ENCODE measurements around the gene PTPRO. TPM values are rescaled to one million over a fixed set of nuclear protein-coding genes. Genes with fewer than 3 reads are reported as not detected.
A peak's percentile ranks its signal among the peaks of the same experiment; 100 is the strongest.

Gene PTPRO
- 0.20 TPM for polyA plus RNA-seq (2013, experiment 1 of 2; ENCODE audit: insufficient read length)
- polyA plus RNA-seq (2013, experiment 2 of 2; ENCODE audit: insufficient read length): 0.69 TPM

GRCh38 chr12:15322164-15323061 is at the start of gene PTPRO:
Gene PTPRO (plus strand): TSS chr12:15322508.
- peak; percentile 8 for DNase-seq

- no peak for DNase-seq
Measured at GRCh38 chr12:15273896-15274295, 48.4 kb upstream of the PTPRO start.

- DNase-seq: no peak
Measured at GRCh38 chr12:15274561-15274967, 47.7 kb upstream of the PTPRO start.

- peak; percentile 57 for DNase-seq
Measured at GRCh38 chr12:15276088-15276698, 46.1 kb upstream of the PTPRO start.

- peak; percentile 84 for DNase-seq
Measured at GRCh38 chr12:15278816-15279658, 43.3 kb upstream of the PTPRO start.

- DNase-seq: no peak
Measured at GRCh38 chr12:15280930-15281329, 41.4 kb upstream of the PTPRO start.

GRCh38 chr12:15289192-15289591 is 33.1 kb upstream of the PTPRO start:
- no peak for DNase-seq

GRCh38 chr12:15293731-15294130 is 28.6 kb upstream of the PTPRO start:
- DNase-seq: no peak

GRCh38 chr12:15299947-15300346 is 22.4 kb upstream of the PTPRO start:
- no peak for DNase-seq

- DNase-seq: no peak
Measured at GRCh38 chr12:15304296-15304695, 18.0 kb upstream of the PTPRO start.

GRCh38 chr12:15306605-15307004 is 15.7 kb upstream of the PTPRO start:
- DNase-seq: no peak

- DNase-seq: no peak
Measured at GRCh38 chr12:15307079-15307478, 15.2 kb upstream of the PTPRO start.

- DNase-seq: no peak
Measured at GRCh38 chr12:15318841-15319240, 3.5 kb upstream of the PTPRO start.

GRCh38 chr12:15320881-15321280 is 1.4 kb upstream of the PTPRO start:
- DNase-seq: no peak

- DNase-seq: no peak
Measured at GRCh38 chr12:15323480-15323879, 1.2 kb downstream of the PTPRO start.

GRCh38 chr12:15329891-15330290 is 7.6 kb downstream of the PTPRO start:
- DNase-seq: no peak

GRCh38 chr12:15334225-15334624 is 11.9 kb downstream of the PTPRO start:
- no peak for DNase-seq

- no peak for DNase-seq
Measured at GRCh38 chr12:15335959-15336358, 13.7 kb downstream of the PTPRO start.

- peak; percentile 77 for DNase-seq
Measured at GRCh38 chr12:15336768-15337553, 14.7 kb downstream of the PTPRO start.

GRCh38 chr12:15341371-15341770 is 19.1 kb downstream of the PTPRO start:
- DNase-seq: no peak

GRCh38 chr12:15344561-15344960 is 22.3 kb downstream of the PTPRO start:
- no peak for DNase-seq

GRCh38 chr12:15346488-15346887 is 24.2 kb downstream of the PTPRO start:
- no peak for DNase-seq

Data from fibroblast of skin of back (primary cell).